Coronary artery (tissue), 2 donors: ENCODE data around the gene CDH23.

Experiments used
- DNase-seq: peaks from one replicate; pipeline ENCODE4 v3.0.0-alpha.2; 2017; ENCODE audit warnings: low spot score
- H3K27ac ChIP-seq, 2 donors: fragments of 200-600 bp; sonication (generic); one replicate each; pipeline ENCODE4 v1.5.1; 2016 to 2019
- H3K4me3 ChIP-seq: fragments of 200-600 bp; sonication (generic); 2 replicates; pipeline ENCODE4 v1.5.1; 2016; ENCODE audit warnings: mild to moderate bottlenecking, moderate library complexity
- CTCF ChIP-seq: fragments of 200-600 bp; sonication (generic); IDR thresholded peaks from one replicate; pipeline ENCODE4 v1.5.1; 2019; ENCODE audit warnings: antibody characterized with exemption

CDH23 gene

GRCh38 chr10:71752391-71753090 is 355.8 kb downstream of the CDH23 start:
- no peak for DNase-seq
- TF ChIP-seq CTCF: no peak
- Histone ChIP-seq H3K27ac (peak overlapping the region in 1 of 2 donors; percentile 2), H3K4me3 (no peak overlapping the region)

GRCh38 chr10:71753091-71753959 is 356.6 kb downstream of the CDH23 start:
- no peak overlapping the region for H3K4me3 ChIP-seq
- DNase-seq: no peak
- peak overlapping the region in 1 of 2 donors; percentile 4 for H3K27ac ChIP-seq
- no peak for TF ChIP-seq CTCF

- Histone ChIP-seq H3K4me3 (no peak overlapping the region), H3K27ac (peak overlapping the region in 1 of 2 donors; percentile 4)
- no peak for TF ChIP-seq CTCF
- no peak for DNase-seq
Measured at GRCh38 chr10:71753960-71754505, 357.3 kb downstream of the CDH23 start.

- no peak for DNase-seq
- TF ChIP-seq CTCF: no peak
- Histone ChIP-seq H3K27ac (peak overlapping the region in 1 of 2 donors; percentile 4), H3K4me3 (no peak overlapping the region)
Measured at GRCh38 chr10:71754562-71754961, 357.8 kb downstream of the CDH23 start.

GRCh38 chr10:71755179-71755879 is 358.6 kb downstream of the CDH23 start:
- no peak for TF ChIP-seq CTCF
- H3K27ac ChIP-seq: peak overlapping the region in 1 of 2 donors; percentile 30
- DNase-seq: no peak
- H3K4me3 ChIP-seq: no peak overlapping the region

GRCh38 chr10:71756311-71757191 is 359.8 kb downstream of the CDH23 start:
- peak overlapping the region in 1 of 2 donors; percentile 71 for H3K27ac ChIP-seq
- H3K4me3 ChIP-seq: no peak overlapping the region
- DNase-seq: no peak

More at GRCh38 chr10:71756311-71757191, 359.8 kb downstream of the CDH23 start:
- TF ChIP-seq CTCF: no peak
